Stimulated activated CD8-positive, alpha-beta memory T cell treated with anti-CD3 and anti-CD28 coated beads, Interleukin-2, amount 100 ng/mL, for 1 hour (primary cell): ENCODE data around the gene PCGF3.
"Not testable (repeated sequence)": the region's sequence is repeated elsewhere in the genome, so short reads cannot be mapped to it uniquely, and the experiment has no call there.

ENCODE experiments used
- DNase-seq, 2 donors: peaks; one replicate each; pipeline ENCODE4 v3.0.0-alpha.2; 2020; ENCODE audit warnings: low read depth in 2 of 2

Gene PCGF3

DNA sequence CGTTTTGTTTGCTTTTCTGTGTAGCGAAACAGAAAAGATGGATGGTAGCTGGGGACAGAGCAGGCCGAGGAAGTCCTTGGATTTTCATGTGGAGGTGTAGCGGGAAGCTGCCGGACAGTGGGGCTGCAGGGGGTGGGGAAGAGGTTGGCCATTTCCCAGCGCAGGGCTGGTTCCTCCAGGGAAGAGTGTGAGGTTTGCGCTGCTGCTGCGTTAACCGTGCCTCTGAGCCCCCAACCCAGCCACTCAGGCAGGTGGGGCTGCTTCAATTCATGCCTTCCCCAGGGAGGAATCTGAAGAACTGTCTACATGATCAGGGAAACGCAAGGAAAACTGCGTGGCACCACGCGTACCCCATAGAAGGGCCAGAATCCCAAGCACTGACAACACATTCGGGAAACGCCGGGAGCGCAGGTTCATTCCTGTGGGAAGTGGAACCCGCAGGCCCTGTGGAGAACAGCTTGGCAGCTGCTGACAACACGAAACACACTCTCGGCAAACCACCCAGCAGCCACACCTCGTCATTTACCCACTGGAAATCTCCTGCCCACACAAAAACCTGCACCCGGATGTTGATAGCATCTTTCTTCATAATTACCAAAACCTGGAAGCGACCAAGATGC is 57.7 kb downstream of the PCGF3 start:
- no peak for DNase-seq

DNA sequence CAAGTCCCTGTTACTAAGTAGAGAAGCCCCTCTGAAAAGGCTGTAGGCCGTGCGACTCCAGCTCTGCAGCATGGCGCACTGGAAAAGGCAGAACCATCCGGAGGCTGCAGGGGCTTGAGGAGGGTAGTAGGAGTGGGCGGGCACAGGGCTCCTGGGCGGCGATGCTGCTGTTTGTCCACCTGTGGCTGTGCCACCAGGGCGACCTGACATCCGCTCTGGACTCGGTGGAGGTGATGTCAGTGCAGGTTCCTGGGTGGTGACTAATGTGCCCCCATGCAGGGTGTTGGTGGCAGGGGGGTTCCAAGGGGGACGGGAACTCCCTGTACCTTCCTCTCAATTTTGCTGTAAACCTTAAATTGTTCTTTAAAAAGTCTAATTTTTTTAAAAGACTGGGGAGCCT is 58.3 kb downstream of the PCGF3 start:
- no peak for DNase-seq

DNA sequence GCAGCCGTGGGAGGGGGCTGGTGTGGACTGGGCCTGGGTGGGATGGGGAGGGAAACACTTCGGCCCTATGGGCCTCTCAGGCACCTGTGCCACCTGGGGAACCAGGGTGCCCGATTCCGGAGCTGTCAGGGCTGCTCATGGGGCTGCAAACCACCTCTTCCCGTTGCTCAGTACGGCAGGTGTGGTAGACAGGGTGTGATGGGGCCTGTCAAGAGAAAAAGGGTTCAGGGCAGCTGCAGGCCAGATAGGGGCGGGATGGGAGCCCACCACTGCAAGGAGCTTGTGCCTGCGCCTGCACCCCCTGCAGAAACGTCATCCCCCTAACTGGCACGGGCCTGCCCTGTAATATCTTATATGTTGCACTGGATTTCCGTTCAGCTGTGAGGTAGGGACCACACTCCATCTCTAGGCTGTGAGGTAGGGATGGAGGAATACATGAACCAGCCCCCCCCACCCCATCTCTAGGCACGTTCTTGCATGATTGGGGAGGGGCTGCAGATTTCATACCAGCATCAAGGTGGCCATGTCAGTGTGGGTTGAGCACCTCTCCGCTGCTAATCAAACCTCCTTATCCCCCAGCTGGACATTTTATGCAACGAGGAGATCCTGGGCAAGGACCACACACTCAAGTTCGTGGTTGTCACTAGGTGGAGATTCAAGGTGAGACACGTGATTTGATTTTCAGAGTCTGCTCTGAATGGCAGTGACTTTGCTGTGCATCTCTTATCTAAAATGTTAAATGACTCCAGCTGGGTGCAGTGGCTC is 59.0 kb downstream of the PCGF3 start:
- no peak for DNase-seq

DNA sequence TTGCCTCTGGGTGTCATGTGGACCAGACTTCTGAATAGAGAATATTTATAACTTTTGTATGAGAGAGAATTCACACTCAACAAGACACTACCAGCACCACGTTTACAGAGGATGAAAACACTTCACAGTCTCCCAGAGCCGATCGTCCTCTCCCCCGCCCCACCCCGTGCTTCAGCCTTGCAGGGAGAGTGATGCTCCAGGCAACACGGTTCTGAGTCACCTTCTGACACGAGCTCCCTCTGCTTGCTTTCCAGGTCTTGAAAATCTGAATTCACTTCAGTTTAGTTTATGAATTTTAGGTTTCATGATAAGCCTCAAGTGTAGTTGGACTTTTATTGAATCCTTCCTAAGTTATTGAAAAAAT is 60.5 kb downstream of the PCGF3 start:
- DNase-seq: no peak

DNA sequence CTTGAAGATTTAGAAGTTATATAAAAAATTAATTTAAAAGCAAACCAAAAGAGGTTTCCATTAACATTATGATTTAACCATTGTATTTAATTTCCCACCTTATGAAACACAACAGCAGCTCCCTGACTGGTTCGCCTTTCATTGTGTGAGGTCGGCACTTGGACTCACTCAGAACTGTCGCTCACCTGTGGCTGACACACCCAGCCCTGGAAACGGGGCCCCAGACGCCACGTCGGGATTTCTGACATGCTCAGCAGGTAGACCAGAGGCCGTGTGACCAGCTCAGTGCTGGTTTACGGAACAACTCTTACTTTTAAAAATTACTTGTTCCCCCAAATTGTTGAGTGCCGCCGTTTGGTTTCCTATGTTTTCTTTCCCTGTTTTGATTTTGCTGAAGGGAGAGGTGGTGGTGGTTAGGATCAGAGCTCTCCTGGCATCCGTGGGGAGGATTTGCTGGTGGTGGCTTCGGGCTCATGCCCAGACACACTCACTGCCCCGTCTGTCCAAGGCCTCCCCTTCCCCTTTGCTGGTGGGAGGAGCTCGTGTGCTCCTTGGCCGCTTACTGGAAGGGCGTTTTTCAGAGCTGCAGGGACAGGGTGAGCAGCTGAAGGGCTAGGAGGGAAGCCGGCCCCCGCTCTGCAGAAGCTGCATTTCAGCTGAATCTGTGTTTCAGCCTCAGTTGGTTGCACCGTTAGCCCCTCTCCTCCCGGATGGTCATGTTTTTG is 61.1 kb downstream of the PCGF3 start:
- no peak for DNase-seq

DNA sequence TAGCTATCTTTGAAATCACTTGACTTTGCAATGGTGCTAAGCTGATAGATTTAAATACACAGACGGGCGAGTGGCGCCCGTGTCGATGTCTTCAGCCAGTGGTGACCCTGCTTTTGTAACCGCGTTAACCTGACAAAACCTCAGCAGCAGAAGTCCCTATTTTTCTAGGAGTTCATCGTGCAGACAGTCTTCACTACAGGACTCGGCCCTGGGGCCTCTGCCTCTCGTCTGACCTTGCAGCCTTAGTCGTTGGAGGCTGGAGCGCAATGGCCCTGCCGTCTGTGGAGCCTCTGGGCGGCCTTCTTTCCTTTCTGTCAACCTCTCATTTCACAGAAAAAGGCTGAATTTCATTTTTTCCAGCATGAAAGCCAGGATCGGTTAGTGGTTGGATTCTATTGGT is 62.4 kb downstream of the PCGF3 start:
- DNase-seq: no peak

DNA sequence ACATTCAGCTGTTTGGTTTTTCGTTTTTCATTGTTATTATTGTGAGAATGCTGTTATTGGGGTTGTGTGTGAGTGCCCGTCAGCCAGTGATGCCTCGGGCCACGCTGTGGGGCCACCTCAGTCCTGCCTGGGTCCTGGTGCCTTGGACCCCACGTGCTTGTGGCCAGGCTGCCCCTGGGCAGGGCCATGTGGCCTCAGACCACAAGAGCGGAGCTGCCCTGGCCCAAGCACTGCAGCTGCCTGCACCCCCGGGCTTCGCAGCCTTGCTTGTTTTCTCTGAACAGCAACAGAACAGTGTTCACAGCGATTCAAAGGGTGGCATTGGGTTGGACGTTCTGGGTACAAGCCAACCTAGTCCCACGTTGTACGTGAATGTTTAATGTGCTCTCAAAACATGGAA is 63.4 kb downstream of the PCGF3 start:
- no peak for DNase-seq

DNA sequence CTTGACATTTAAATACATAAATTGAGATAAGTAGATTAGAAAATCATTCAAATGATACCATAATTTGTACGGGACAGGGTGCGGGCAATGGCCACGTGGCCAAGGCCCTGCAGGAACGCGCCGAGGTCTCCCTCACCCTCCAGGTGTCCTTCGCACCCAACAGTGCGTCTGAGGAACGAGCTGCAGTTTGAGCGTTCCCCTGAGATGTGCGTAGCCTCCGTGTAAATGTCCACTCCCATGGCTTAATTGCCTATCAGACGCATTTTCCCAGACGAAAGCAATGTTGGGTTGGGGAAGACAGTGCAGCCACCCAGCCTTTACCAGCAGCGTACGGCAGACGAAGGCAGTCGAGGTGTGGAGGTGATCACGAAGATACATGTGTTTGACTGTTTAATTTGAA is 63.9 kb downstream of the PCGF3 start:
- no peak for DNase-seq

DNA sequence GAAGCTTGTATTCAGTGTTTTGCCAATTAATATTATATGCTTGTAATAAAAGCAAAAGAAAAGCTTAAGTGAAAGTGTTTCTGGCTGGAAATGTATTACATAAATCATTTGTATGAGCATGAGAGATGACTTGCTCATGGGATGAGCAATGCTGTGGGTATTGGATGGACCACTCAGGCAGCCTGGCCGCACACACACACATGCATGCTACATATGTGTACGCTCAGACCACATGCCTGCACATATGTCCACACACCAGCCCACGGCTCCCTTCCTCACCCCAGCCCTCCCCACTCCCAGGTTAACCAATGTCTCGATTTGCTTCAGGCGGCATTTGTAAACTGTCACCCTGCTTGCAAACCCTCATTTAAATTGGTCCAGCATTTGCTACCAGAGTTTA is 64.4 kb downstream of the PCGF3 start:
- DNase-seq: no peak

DNA sequence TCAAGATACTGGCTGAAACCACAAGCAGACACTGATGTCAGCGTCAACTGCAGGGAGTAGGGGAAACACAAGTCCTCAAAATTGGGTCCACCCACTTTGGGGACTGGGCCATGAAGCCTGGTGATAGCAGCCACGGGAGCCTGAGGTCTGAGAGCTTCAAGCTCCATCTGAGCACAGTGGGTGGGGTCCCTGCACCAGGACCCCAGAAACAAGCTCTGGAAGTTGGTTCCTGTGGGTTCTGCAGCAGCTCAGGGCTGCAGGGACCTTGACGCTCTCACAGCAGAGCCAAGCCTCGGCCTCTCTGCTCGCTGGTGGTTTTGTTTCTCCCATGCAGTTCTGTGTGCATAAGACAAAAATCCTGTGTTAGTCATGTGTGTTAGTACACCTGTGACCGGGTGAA is 65.8 kb downstream of the PCGF3 start:
- no peak for DNase-seq

DNA sequence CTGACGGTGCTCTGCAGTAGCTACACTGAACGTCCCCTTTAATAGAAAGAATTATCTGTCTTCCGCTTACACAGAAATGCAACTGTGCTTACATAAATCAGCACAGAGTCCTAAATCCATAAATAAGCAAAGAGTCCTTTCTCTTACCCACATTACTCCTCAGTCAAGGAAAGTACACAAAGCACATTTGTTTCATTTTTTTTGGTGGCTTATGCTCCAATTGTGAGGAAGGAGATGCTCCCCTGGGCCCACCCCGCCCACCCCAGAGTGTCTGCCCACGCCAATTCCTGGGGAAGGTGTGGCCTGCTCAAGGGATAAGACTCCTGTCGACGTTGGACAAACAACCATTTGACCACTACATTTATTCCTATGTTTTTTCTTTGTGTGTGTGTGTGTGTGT is 66.5 kb downstream of the PCGF3 start:
- no peak for DNase-seq

DNA sequence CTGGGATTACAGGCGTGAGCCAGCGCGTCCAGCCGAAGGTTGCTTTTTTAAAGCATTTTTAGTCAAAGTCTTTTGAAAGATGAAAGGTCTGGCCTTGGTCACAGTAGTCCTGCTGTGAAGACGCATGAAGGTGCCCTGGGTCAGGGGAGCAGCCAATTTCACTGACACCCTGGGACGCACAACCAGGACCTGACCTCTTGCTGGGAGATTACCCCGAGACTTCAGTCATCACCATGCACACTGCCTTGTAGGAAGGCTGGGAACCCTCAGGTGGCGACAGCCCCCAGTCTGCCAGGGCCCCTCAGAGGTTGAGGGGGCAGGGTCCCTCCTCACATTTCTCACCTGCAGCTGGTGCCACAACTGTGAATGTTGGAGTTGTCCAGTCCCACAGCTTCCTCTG is 67.1 kb downstream of the PCGF3 start:
- DNase-seq: no peak

DNA sequence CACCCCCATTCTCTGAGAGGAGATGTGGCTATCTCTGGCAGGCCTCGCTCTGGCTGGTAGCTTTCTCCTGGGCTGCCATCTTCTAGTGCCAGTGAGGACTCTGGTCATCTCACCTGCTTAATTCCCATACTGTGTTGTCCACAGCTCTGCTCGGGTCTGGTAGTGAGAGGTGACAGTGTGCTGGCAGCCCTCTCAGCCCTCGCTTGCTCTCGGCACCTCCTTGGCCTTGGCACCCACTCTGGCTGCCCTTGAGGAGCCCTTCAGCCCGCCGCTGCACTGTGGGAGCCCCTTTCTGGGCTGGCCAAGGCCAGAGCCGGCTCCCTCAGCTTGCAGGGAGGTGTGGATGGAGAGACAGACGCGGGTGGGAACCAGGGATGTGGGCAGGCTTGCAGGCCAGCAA is 67.6 kb downstream of the PCGF3 start:
- no peak for DNase-seq

DNA sequence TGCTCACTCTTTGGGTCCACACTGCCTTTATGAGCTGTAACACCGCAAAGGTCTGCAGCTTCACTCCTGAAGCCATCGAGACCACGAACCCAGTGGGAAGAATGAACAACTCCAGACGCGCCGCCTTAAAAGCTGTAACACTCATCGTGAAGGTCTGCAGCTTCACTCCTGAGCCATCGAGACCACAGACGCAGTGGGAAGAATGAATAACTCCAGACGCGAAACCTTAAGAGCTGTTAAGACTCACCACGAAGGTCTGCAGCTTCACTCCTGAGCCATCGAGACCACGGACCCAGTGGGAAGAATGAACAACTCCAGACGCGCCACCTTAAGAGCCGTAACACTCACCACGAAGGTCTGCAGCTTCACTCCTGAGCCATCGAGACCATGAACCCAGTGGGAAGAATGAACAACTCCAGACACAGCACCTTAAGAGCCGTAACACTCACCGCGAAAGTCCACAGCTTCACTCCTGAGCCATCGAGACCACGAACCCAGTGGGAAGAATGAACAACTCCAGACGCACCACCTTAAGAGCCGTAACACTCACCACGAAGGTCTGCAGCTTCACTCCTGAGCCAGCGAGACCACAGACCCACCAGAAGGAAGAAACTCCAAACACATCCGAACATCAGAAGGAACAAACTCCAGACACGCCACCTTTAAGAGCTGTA is 68.9 kb downstream of the PCGF3 start:
- DNase-seq: not testable (repeated sequence)

DNA sequence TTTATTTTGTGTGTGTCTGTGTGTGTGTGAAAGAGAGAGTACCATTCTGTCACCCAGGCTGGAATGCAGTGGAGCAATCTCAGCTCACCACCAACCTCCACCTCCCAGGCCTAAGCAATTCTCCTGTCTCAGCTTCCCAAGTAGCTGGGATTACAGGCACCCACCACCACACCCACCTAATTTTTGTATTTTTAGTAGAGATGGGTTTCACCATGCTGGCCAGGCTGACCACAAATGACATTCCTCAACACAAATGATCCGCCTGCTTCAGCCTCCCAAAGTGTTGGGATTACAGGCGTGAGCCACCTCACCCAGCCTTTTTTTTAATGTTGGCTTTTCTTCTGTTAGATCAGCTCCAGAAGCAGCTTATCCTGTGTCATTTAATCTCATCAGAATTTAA is 69.9 kb downstream of the PCGF3 start:
- DNase-seq: not testable (repeated sequence)

DNA sequence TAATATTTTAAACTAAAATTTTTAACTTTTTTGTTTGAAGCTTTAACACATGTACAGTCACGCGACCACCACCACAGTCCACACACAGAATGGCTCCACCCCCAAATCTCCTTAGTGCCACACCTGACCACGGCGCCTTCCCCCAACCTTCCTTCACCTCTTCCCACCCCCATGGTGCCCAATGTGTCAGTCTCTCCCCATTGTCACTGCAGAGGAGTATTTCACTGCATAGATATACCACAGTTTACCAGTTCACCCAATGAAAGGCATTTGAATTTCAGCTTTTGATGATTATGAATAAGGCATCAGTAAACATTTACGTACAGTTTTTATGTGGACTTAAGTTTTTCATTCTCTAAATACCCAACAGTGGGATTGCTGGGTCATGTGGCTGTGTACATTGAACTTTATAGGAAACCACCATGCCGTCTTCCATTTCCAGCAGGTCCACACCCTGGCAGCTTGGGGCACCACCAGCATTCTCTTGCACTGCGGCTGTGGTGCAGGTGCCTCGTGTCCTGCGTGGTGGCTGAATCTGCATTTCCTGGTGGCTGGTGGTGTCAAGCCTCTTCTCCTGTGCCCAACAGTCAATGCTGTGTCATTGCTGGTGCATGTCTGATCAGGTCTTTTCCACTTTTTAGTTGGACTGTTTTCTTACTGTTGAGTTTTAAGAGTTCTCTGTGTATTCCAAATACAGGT is 71.3 kb downstream of the PCGF3 start:
- no peak for DNase-seq

DNA sequence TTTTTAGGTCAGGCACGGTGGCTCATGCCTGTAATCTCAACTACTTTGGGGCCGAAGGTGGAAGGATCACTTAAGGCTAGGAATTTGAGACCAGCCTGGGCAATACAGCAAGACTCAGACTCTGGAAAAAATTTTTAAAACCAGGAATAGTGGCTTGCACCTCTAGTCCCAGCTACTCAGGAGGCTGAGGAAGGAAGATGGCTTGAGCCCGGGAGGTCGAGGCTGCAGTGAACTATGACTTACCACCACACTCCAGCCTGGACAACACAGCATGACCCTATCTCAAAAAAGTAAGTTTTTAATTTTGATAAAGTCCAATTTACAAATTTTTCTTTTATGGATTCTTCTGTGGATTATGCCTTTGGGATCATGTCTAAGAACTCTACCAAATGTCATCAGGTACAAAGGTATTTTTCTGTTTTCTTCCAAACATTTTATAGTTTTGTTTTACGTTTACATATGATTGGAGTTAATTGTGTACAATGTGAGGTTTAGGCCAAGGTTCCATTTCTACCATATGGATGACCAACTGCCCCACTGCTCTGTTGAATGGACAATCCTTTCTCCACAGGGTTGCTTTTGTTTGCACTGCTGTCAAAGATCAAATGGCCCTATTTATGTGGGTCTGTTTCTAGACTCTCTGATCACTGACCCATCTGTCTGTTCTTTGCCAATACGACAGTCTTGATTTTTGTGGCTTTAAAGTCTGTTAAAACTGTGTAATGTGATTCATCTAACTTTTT is 72.1 kb downstream of the PCGF3 start:
- no peak for DNase-seq

DNA sequence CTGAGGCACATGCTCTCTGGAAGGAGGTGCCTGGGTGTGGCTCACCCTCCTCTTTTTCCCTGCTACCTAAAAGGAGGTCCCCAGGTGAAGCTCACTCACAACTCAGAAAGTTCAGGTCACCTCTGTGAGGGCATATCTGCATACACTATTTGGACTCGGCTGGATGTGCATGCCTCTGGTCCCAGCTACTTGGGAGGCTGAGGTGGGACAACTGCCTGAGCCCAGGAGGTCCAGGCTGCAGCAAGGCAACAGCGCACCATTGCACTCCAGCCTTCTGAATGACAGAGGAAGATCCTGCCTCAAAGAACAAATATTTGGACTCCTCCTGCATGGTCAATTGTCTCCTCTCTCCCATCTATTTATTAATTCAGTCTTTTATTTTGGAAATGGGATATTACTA is 73.9 kb downstream of the PCGF3 start:
- no peak for DNase-seq

DNA sequence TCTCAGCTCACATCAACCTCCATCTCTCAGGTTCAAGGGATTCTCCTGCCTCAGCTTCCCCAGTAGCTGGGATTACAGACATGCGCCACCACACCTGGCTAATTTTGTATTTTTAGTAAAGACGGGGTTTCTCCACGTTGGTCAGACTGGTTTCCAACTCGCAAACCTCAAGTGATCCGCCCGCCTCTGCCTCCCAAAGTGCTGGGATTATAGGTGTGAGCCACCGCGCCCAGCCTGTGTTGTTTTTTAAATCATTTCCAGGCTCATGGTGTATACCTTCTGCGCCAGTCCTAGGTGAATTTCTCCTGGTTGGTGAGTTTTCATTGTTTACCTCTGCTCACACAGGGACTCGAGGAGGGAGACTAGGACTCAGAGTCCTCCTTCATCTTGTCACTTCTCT is 74.6 kb downstream of the PCGF3 start:
- DNase-seq: not testable (repeated sequence)

DNA sequence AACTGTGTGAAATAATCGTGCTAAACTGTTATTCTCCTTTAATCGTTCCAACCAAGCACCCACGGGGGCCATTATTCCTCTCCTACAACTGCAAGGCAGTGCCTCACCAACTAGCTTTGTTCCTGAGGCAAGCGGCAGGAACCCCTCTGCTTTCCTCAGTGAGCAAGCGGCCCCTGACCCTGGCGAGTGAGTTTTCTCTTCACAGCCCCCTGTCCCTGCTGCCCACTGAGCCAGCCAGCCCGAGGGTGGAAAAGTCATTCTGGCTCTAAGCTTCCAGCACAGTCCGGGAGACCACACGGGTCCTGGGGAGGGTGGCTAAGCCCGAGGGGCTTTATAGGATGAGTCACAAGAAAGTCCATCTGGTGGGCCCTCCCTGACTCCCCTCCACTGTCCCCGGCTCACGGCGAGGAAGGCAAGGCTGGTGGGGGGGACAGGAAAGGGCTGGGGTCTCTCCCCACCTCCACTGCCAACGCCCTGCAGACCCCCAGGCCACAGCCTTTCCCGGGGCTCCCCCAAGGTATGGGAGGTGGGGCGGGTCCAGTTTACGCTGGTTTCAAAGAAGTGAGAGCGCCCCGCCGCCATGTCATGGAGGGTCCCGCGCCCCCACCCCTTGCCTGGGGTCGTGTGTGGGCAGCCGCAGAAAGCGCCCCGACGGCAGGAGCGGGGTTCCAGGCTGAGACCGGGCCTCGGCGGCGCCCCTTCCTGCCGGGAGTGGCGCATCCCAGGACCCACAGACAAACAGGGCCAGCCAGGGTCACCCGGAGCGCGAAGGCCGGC is 75.3 kb downstream of the PCGF3 start:
- DNase-seq: no peak
